Activated T-cell treated with anti-CD3 and anti-CD28 coated beads, Interleukin-2, amount 50 U/mL, for 24 hours (primary cell): ENCODE results near the gene OR10A7.

Experiments used
- DNase-seq: peaks from one replicate; pipeline ENCODE4 v3.0.0-alpha.2; 2020
- H3K27ac Mint-ChIP-seq: 2 replicates; pipeline ENCODE4 v1.8.0; 2020; ENCODE audit warnings: mild to moderate bottlenecking, mixed read lengths
- H3K27me3 Mint-ChIP-seq: 2 replicates; pipeline ENCODE4 v1.8.0; 2020; ENCODE audit warnings: mixed read lengths
- H3K36me3 Mint-ChIP-seq: 2 replicates; pipeline ENCODE4 v1.8.0; 2020; ENCODE audit warnings: low read depth, mixed read lengths
- H3K4me1 Mint-ChIP-seq: 2 replicates; pipeline ENCODE4 v1.8.0; 2020; ENCODE audit warnings: low read depth, mixed read lengths
- H3K4me3 Mint-ChIP-seq: 2 replicates; pipeline ENCODE4 v1.8.0; 2020; ENCODE audit warnings: mild to moderate bottlenecking, moderate library complexity, mixed read lengths
- H3K9me3 Mint-ChIP-seq: 2 replicates; pipeline ENCODE4 v1.8.0; 2020; ENCODE audit warnings: mixed read lengths

OR10A7 gene

DNA sequence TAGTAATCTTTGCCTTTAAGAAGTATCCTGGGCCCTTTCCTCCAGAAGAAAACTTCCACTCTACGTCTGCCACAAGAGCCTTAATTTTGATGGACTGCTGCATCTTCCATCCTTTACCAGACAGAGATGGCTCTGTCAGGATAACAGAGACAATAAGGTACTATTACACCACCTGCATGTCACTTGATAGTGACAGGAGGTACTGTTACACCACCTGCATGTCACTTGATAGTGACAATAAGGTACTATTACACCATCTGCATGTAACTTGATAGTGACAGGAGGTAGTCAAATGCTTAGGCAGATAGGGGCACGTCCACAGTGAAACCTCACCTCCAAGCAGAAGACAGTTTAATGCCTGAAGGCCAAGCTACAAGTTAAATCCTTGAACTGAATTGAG is 37.5 kb downstream of the OR10A7 start:
- Mint-ChIP-seq H3K27me3 (peaks cover 7% of the 10 kb centered on the region), H3K27ac (no peak overlapping the region), H3K9me3 (no peaks in the 10 kb centered on the region), H3K4me3 (no peak overlapping the region), H3K4me1 (no peaks in the 10 kb centered on the region), H3K36me3 (no peaks in the 10 kb centered on the region)
- no peak for DNase-seq
